ENCODE measurements around the gene SMYD4.

- TF ChIP-seq CTCF (IDR thresholded peaks at IDR 0.05) (no peak), POLR2A (IDR thresholded peaks at IDR 0.05) (no peak)
Observed at GRCh38 chr17:1766382-1767135, 63.1 kb downstream of the SMYD4 start.

Data from adrenal gland (tissue), 5 donors.